ENCODE measurements around the gene TIPRL. TPM values are rescaled to one million over a fixed set of nuclear protein-coding genes. Genes with fewer than 3 reads are reported as not detected.

TIPRL gene
- total RNA-seq = 10 to 100 TPM; 26.9 to 39.4 (median 33.0) TPM
- 10 to 100 TPM; 11.8 to 31.7 TPM for polyA plus RNA-seq
- long read RNA-seq, donor 1, transcript TIPRL-202 (7 exons, 3,032 nt) = major isoform, 30 of 35 reads
- long read RNA-seq, donor 1, partial matches to known transcripts = 0 of 35 reads
- long read RNA-seq, donor 1, other reads (novel, unspliced or antisense) = 5 of 35 reads
- long read RNA-seq, donor 2, transcript TIPRL-202 (7 exons, 3,032 nt) = major isoform, 68 of 83 reads
- long read RNA-seq, donor 2, partial matches to known transcripts = 1 of 83 reads
- long read RNA-seq, donor 2, other reads (novel, unspliced or antisense) = 14 of 83 reads
- long read RNA-seq, donor 3, transcript TIPRL-202 (7 exons, 3,032 nt) = major isoform, 32 of 36 reads
- long read RNA-seq, donor 3, partial matches to known transcripts = 0 of 36 reads
- long read RNA-seq, donor 3, other reads (novel, unspliced or antisense) = 4 of 36 reads

DNA sequence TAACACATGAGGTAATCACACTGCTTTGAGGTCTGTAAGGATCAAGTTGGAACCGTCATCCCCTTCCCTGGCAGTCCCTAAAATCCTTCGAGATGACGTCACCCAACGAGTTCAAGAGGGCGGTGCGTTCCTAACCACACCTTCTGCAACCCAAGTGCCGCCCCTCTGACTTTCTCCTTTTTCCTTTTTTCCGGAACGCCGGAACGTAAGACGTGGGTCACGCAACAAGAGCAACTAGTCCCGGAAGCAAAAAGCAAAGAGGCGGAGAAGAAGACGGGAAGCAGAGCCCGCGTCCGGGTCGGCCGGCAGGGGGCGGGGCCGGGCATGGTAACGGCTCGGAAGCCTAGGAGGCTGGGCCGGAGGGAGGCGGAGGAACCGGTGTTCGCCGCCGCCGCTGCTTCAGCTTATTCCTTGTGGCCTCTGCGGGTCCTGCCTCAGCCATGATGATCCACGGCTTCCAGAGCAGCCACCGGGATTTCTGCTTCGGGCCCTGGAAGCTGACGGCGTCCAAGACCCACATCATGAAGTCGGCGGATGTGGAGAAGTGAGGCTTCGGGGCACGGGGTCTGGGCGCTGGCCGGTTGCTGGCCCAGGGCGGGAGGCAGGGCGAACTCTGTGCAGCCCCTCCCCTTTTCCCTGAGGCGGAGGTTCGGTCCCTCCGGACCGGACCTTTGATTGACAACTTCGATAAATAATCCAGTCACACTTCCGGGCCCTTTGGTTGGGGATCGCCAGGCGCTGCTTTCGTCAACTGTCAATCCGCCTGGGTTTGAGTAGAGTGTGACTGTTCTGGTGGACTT is at the start of gene TIPRL:
Gene TIPRL, plus strand, starts transcription at position 325 of the 800 bp plus-strand sequence. Its CDS starts 116 bp downstream, at position 441.
- H3K27me3 ChIP-seq = peaks cover 0 to 2% (median 0%) of the 10 kb centered on the region in 9 donors
- 0 to 1% (median 0%) methylated on average over 34 to 56 of the region's 56 CpGs for WGBS, 4 donors
- intact Hi-C loops (cut with DNase I) = loop anchor here in 5 of 10 donors (5.0 to 10.0 kb wide), 3 partner anchors 37 to 244 kb away; partner anchors contain the start of genes SFT2D2 (in 4 of the 5), DCAF6 (in 1 of the 5) and MPC2 (in 1 of the 5)
- TF ChIP-seq, protein P1, sequence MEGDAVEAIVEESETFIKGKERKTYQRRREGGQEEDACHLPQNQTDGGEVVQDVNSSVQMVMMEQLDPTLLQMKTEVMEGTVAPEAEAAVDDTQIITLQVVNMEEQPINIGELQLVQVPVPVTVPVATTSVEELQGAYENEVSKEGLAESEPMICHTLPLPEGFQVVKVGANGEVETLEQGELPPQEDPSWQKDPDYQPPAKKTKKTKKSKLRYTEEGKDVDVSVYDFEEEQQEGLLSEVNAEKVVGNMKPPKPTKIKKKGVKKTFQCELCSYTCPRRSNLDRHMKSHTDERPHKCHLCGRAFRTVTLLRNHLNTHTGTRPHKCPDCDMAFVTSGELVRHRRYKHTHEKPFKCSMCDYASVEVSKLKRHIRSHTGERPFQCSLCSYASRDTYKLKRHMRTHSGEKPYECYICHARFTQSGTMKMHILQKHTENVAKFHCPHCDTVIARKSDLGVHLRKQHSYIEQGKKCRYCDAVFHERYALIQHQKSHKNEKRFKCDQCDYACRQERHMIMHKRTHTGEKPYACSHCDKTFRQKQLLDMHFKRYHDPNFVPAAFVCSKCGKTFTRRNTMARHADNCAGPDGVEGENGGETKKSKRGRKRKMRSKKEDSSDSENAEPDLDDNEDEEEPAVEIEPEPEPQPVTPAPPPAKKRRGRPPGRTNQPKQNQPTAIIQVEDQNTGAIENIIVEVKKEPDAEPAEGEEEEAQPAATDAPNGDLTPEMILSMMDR (IDR thresholded peaks at IDR 0.05) = peak; percentile 54 to 85 (median 72)
- TF ChIP-seq POLR2A (IDR thresholded peaks at IDR 0.05) = peak in 1 of 2 donors; percentile 86
- H3K4me3 ChIP-seq = peak within 1 kb of the TSS; percentile 74 to 88 (median 82)
- no peaks in the 10 kb centered on the region for H3K9me3 ChIP-seq
- H3K4me1 ChIP-seq = peaks cover 0 to 19% (median 10%) of the 10 kb centered on the region in 12 donors
- peak; percentile 94 to 99 (median 98) for ATAC-seq
- peak; percentile 96 to 97 (median 97) for DNase-seq
- H3K36me3 ChIP-seq = peaks cover 0 to 3% (median 0%) of the 10 kb centered on the region in 9 donors
- H3K27ac ChIP-seq = peak within 1 kb of the TSS; percentile 80 to 97 (median 92)

DNA sequence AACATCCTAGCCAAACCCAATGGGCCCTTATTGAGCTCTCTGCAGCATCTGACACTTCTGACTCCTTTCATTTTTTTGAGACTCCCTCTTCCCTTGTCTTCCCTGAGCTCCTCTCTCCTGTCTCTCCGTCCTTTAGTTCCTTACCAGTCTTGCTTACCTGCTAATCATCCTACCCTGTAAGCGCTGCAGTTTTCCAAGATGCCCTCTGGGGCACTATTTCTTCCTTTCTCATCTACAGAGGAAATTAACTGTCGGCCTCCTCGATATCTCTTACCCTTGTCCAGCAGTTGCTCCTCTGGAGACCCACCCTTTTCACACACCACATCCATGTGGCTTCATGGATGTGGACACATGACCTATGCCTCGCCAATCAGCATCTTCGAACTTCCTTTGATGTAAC is 48.8 kb upstream of the TIPRL start:
- H3K36me3 ChIP-seq = no peaks in the 10 kb centered on the region
- no peak overlapping the region for H3K4me3 ChIP-seq
- DNase-seq (no peak), ATAC-seq (no peak)
- no peak for TF ChIP-seq POLR2A (IDR thresholded peaks at IDR 0.05)
- TF ChIP-seq, protein P1 (IDR thresholded peaks at IDR 0.05) = no peak
- 89 to 93% (median 91%) methylated on average over 6 of the region's 6 CpGs for WGBS, 4 donors
- no peak overlapping the region for H3K27ac ChIP-seq
- H3K27me3 ChIP-seq = peaks cover 0 to 10% (median 0%) of the 10 kb centered on the region in 9 donors
- peaks cover 0 to 4% (median 0%) of the 10 kb centered on the region in 12 donors for H3K4me1 ChIP-seq
- intact Hi-C loops (cut with DNase I) = no loop called here
- peaks cover 0 to 5% (median 0%) of the 10 kb centered on the region in 12 donors for H3K9me3 ChIP-seq

DNA sequence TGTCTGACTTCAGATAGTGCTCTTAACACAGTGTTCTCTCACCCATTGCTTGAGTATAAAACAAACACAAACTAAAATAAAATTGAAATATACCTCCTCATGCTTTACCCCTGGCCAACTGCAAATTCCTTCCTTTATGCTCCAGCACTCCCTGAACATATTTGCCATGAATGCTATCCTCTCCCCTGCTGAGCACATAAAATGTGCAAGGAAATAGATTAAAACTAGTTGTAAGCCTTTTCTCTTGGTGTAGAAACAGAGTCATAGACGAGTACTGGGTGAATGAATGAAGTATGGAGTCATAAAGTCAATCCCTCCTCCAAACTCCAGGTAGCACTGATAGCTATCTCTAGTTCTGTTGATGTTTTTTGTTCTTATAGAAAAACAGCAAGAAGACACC is 44.6 kb upstream of the TIPRL start:
- 72 to 89% (median 82%) methylated on average over 1 of the region's 1 CpG for WGBS, 4 donors
- TF ChIP-seq, protein P1 (IDR thresholded peaks at IDR 0.05) = no peak
- no peak for TF ChIP-seq POLR2A (IDR thresholded peaks at IDR 0.05)
- Histone ChIP-seq H3K4me1 (peaks cover 0 to 20% (median 12%) of the 10 kb centered on the region in 12 donors), H3K27ac (no peak overlapping the region), H3K9me3 (no peaks in the 10 kb centered on the region), H3K27me3 (peaks cover 0 to 24% (median 0%) of the 10 kb centered on the region in 9 donors), H3K4me3 (no peak overlapping the region), H3K36me3 (no peaks in the 10 kb centered on the region)
- DNase-seq = no peak
- intact Hi-C loops (cut with DNase I) = no loop called here
- ATAC-seq = no peak

Data from heart left ventricle (tissue), 16 donors.